ENCODE results near the gene CRABP1.

CRABP1 gene

GRCh38 chr15:78340231-78341056, at the start of gene CRABP1:
Gene CRABP1, plus strand, starts transcription at chr15:78340353. Its CDS starts 76 bp downstream, at chr15:78340429.
- no peak within 1 kb of the TSS for H3K4me3 ChIP-seq (ENCODE audit: low read depth, low read length)
- in situ Hi-C loops (cut with HindIII; ENCODE audit: low sequenced_read_pairs): no loop called here
- no peak for DNase-seq (ENCODE audit: low read depth)
- no peak for TF ChIP-seq CTCF (IDR thresholded peaks at IDR 0.05; ENCODE audit: low read depth, low read length, missing control alignments)

GRCh38 chr15:78291052-78291451, 49.1 kb upstream of the CRABP1 start:
- H3K4me3 ChIP-seq (ENCODE audit: low read depth, low read length): no peak overlapping the region
- no peak for DNase-seq (ENCODE audit: low read depth)
- TF ChIP-seq CTCF (IDR thresholded peaks at IDR 0.05; ENCODE audit: low read depth, low read length, missing control alignments): no peak
- in situ Hi-C loops (cut with HindIII; ENCODE audit: low sequenced_read_pairs): loop anchor here (25.0 kb wide), 1 partner anchor 121 kb away; no protein-coding TSS in a partner anchor

- in situ Hi-C loops (cut with HindIII; ENCODE audit: low sequenced_read_pairs): loop anchor here (25.0 kb wide), 1 partner anchor 121 kb away; no protein-coding TSS in a partner anchor
- TF ChIP-seq CTCF (IDR thresholded peaks at IDR 0.05; ENCODE audit: low read depth, low read length, missing control alignments): no peak
- H3K4me3 ChIP-seq (ENCODE audit: low read depth, low read length): no peak overlapping the region
- DNase-seq (ENCODE audit: low read depth): no peak
Measured at GRCh38 chr15:78291698-78292097, 48.5 kb upstream of the CRABP1 start.

GRCh38 chr15:78292219-78292618, 47.9 kb upstream of the CRABP1 start:
- in situ Hi-C loops (cut with HindIII; ENCODE audit: low sequenced_read_pairs): loop anchor here (25.0 kb wide), 1 partner anchor 120 kb away; no protein-coding TSS in a partner anchor
- no peak overlapping the region for H3K4me3 ChIP-seq (ENCODE audit: low read depth, low read length)
- DNase-seq (ENCODE audit: low read depth): no peak
- TF ChIP-seq CTCF (IDR thresholded peaks at IDR 0.05; ENCODE audit: low read depth, low read length, missing control alignments): no peak

- in situ Hi-C loops (cut with HindIII; ENCODE audit: low sequenced_read_pairs): loop anchor here (25.0 kb wide), 1 partner anchor 113 kb away; no protein-coding TSS in a partner anchor
- DNase-seq (ENCODE audit: low read depth): peak; percentile 68
- no peak for TF ChIP-seq CTCF (IDR thresholded peaks at IDR 0.05; ENCODE audit: low read depth, low read length, missing control alignments)
- H3K4me3 ChIP-seq (ENCODE audit: low read depth, low read length): peak within 1 kb of the TSS; percentile 89
Measured at GRCh38 chr15:78299101-78299930, 40.8 kb upstream of the CRABP1 start, which contains the start of gene SKIC8. Gene SKIC8, minus strand, starts transcription at chr15:78299609. Its CDS starts 3,923 bp downstream, at chr15:78295686.

GRCh38 chr15:78301326-78301725, 38.8 kb upstream of the CRABP1 start:
- DNase-seq (ENCODE audit: low read depth): no peak
- no peak for TF ChIP-seq CTCF (IDR thresholded peaks at IDR 0.05; ENCODE audit: low read depth, low read length, missing control alignments)
- H3K4me3 ChIP-seq (ENCODE audit: low read depth, low read length): no peak overlapping the region
- in situ Hi-C loops (cut with HindIII; ENCODE audit: low sequenced_read_pairs): no loop called here
